HFF-Myc (cell line): ENCODE data around the gene LDHD.
A peak's percentile ranks its signal among the peaks of the same experiment; 100 is the strongest.
"Not testable (repeated sequence)": the region's sequence is repeated elsewhere in the genome, so short reads cannot be mapped to it uniquely, and the experiment has no call there.

Experiments used
- DNase-seq: peaks from one replicate; pipeline ENCODE4 v3.0.0-alpha.2; 2011; ENCODE audit warnings: low read depth; ENCODE audit errors: extremely low read depth
- H3K4me3 ChIP-seq: replicated peaks from 2 replicates; pipeline ENCODE4 v1.5.1; 2011; ENCODE audit warnings: low read depth, mild to moderate bottlenecking, control low read depth, low read length
- CTCF ChIP-seq: IDR thresholded peaks from 2 replicates; pipeline ENCODE4 v1.5.1; 2012; ENCODE audit warnings: mild to moderate bottlenecking, low read depth, low read length, control low read depth; ENCODE audit errors: missing control alignments

The LDHD gene

GRCh38 chr16:75143941-75144340 is 27.4 kb upstream of the LDHD start:
- DNase-seq: no peak
- TF ChIP-seq CTCF: no peak
- no peak overlapping the region for H3K4me3 ChIP-seq

- DNase-seq: no peak
- H3K4me3 ChIP-seq: no peak overlapping the region
- no peak for TF ChIP-seq CTCF
These were observed 22.9 kb upstream of the LDHD start for GRCh38 chr16:75139498-75139897.

- TF ChIP-seq CTCF: no peak
- H3K4me3 ChIP-seq: no peak overlapping the region
- peak; percentile 19 for DNase-seq
These were observed 22.1 kb upstream of the LDHD start for GRCh38 chr16:75138636-75139035.

GRCh38 chr16:75138233-75138632 is 21.7 kb upstream of the LDHD start:
- no peak overlapping the region for H3K4me3 ChIP-seq
- TF ChIP-seq CTCF: no peak
- DNase-seq: no peak

GRCh38 chr16:75131081-75131480 is 14.5 kb upstream of the LDHD start:
- TF ChIP-seq CTCF: no peak
- no peak overlapping the region for H3K4me3 ChIP-seq
- no peak for DNase-seq

- TF ChIP-seq CTCF: no peak
- DNase-seq: no peak
These were observed 13.7 kb upstream of the LDHD start for GRCh38 chr16:75130150-75130771.

GRCh38 chr16:75129421-75130149 is 13.0 kb upstream of the LDHD start:
- DNase-seq, H3K4me3 ChIP-seq: not testable (repeated sequence)

More at GRCh38 chr16:75130150-75130771, 13.7 kb upstream of the LDHD start:
- no peak overlapping the region for H3K4me3 ChIP-seq
